OCI-LY7 (cell line): Measurements from ENCODE around the gene CRACDL. TPM values are rescaled to one million over a fixed set of nuclear protein-coding genes. Genes with fewer than 3 reads are reported as not detected.

Experiments used
- BruUV-seq: library from RNA; stranded (reverse); fragments of 400-500 nt; replicated peaks from 2 replicates; lab custom pipeline; 2021; lab: Mats Ljungman, UMichigan
- CTCF ChIA-PET: fragments of 300-600 bp; sonication (Branson Sonifier 250); formaldehyde crosslinking; loops from one replicate; lab custom pipeline; 2022; ENCODE audit warnings: antibody characterized with exemption; ENCODE audit not compliant: unreplicated experiment; lab: Charles Lee
- POLR2A ChIA-PET: fragments of 300-600 bp; sonication (Branson Sonifier 250); formaldehyde crosslinking; loops from one replicate; lab custom pipeline; 2022; ENCODE audit warnings: antibody characterized with exemption; lab: Charles Lee
- DNase-seq: peaks from one replicate; pipeline ENCODE4 v3.0.0-alpha.2; 2015; ENCODE audit warnings: low spot score
- H2AFZ ChIP-seq: fragments of 200-600 bp; sonication (generic), shearing (Covaris generic); 2 replicates; pipeline ENCODE4 v1.6.1; 2014; ENCODE audit warnings: mild to moderate bottlenecking, antibody characterized with exemption, low read length, moderate library complexity
- H3K27ac ChIP-seq: fragments of 200-600 bp; sonication (generic); 2 replicates; pipeline ENCODE4 v1.5.1; 2014; ENCODE audit warnings: mixed run types, low read depth, mild to moderate bottlenecking, moderate library complexity, low read length, inconsistent platforms; ENCODE audit not compliant: poor library complexity, severe bottlenecking
- H3K36me3 ChIP-seq: fragments of 200-600 bp; sonication (generic); 2 replicates; pipeline ENCODE4 v1.6.1; 2014; ENCODE audit warnings: mild to moderate bottlenecking, antibody characterized with exemption, low read length, moderate library complexity, mixed read lengths; ENCODE audit not compliant: insufficient read depth
- H3K4me1 ChIP-seq: fragments of 200-600 bp; sonication (generic); 2 replicates; pipeline ENCODE4 v1.5.1; 2014; ENCODE audit warnings: mild to moderate bottlenecking, low read length; ENCODE audit not compliant: insufficient read depth, poor library complexity, severe bottlenecking
- H3K4me2 ChIP-seq: fragments of 200-600 bp; sonication (generic); 2 replicates; pipeline ENCODE4 v1.6.1; 2014; ENCODE audit warnings: mild to moderate bottlenecking, low read length
- H3K4me3 ChIP-seq: fragments of 200-600 bp; sonication (generic); 2 replicates; pipeline ENCODE4 v1.5.1; 2014; ENCODE audit warnings: mild to moderate bottlenecking, low read depth, low read length; ENCODE audit not compliant: poor library complexity, severe bottlenecking
- H3K79me2 ChIP-seq: fragments of 200-600 bp; sonication (generic); 2 replicates; pipeline ENCODE4 v1.6.1; 2016; ENCODE audit warnings: low read depth, mild to moderate bottlenecking, low read length, moderate library complexity, mixed read lengths; ENCODE audit not compliant: insufficient read depth
- H3K9me2 ChIP-seq: fragments of 200-600 bp; sonication (generic); 2 replicates; pipeline ENCODE4 v1.6.1; 2016; ENCODE audit warnings: mild to moderate bottlenecking, low read length, mixed read lengths; ENCODE audit not compliant: insufficient read depth
- H3K9me3 ChIP-seq: fragments of 200-600 bp; sonication (generic); 2 replicates; pipeline ENCODE4 v1.6.1; 2014; ENCODE audit warnings: mild to moderate bottlenecking, mixed run types, low read length, mixed read lengths
- H4K20me1 ChIP-seq: fragments of 200-600 bp; sonication (generic); 2 replicates; pipeline ENCODE4 v1.6.1; 2014; ENCODE audit warnings: mild to moderate bottlenecking, antibody characterized with exemption, low read length, moderate library complexity, mixed read lengths; ENCODE audit not compliant: insufficient read depth
- CTCF ChIP-seq: fragments of 200-600 bp; sonication (generic); conservative IDR thresholded peaks from 2 replicates; pipeline ENCODE4 v1.5.1; 2014; ENCODE audit warnings: mild to moderate bottlenecking, antibody characterized with exemption, low read length, moderate library complexity, mixed read lengths
- EZH2phosphoT487 ChIP-seq: fragments of 200-600 bp; sonication (generic); IDR thresholded peaks from 2 replicates; pipeline ENCODE4 v1.6.1; 2018; ENCODE audit warnings: low read depth, borderline replicate concordance, mild to moderate bottlenecking, mixed run types, antibody characterized with exemption, low read length, moderate library complexity, mixed read lengths
- intact Hi-C: fragments of 100-400 bp; cut with micrococcal nuclease; formaldehyde crosslinking; loops from one replicate; pipeline ENCODE4 v1.10.0; 2022; ENCODE audit not compliant: unreplicated experiment
- total RNA-seq, 2 experiments: library from RNA; depleted of rRNA in 1 of 2; stranded (reverse); fragments of >200 nt in 1 of 2; shearing (Covaris generic) in 1 of 2; gene quantifications; 2 replicates each; pipeline ENCODE4 v1.2.3, GENCODE V29; 2014 to 2022

The CRACDL gene
- total RNA-seq, 2 experiments from 2014 or later = 0.03 to 0.13 TPM

- no peak overlapping the region for H3K4me3 ChIP-seq
- no TSS peak for BruUV-seq
- no peaks in the 10 kb centered on the region for H3K36me3 ChIP-seq
- TF ChIP-seq CTCF (no peak), EZH2phosphoT487 (no peak)
- no peaks in the 10 kb centered on the region for H4K20me1 ChIP-seq
- H3K4me2 ChIP-seq = no peak overlapping the region
- 0 out of 2 replicates have a peak, but pooled peaks cover 5% of the 10 kb centered on the region for H3K9me3 ChIP-seq
- no peak overlapping the region for H3K27ac ChIP-seq
- POLR2A ChIA-PET = interaction anchor here (0.7 to 1.0 kb wide), 2 partner anchors 31 to 239 kb away, joined by 3 to 4 read pairs; no protein-coding TSS in a partner anchor
- peaks cover under 1% of the 10 kb centered on the region for H3K4me1 ChIP-seq
- H2AFZ ChIP-seq = no peak overlapping the region
- H3K9me2 ChIP-seq = no peaks in the 10 kb centered on the region
- CTCF ChIA-PET = no interaction called here
- intact Hi-C loops = no loop called here
- no peak for DNase-seq
- no peaks in the 10 kb centered on the region for H3K79me2 ChIP-seq
These were observed 49.9 kb downstream of the CRACDL start for GRCh38 chr2:98886066-98886554.

DNA sequence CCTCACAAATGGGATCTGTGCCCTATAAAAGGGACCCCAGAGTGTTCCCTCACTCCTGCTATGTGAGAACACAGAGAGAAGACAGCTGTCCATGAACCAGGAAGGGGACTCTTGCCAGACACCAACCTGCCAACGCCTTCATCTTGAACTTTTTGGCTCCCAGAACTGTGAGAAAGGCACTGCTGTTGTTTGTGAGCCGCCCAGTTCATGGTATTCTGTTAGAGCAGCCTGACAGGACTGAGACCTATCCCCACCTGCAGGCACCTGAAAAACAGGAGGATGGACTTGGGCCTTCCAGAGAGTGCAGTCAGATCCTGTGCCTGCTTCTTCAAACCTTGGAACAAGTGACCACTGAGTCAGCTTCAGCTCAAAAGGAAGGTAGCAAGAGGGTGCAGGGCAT is 51.4 kb downstream of the CRACDL start:
- no peak overlapping the region for H3K4me2 ChIP-seq
- TF ChIP-seq EZH2phosphoT487 = no peak
- TF ChIP-seq CTCF = no peak
- intact Hi-C loops = loop anchor here (5.0 kb wide), 1 partner anchor 183 kb away; no protein-coding TSS in a partner anchor
- H3K4me3 ChIP-seq = no peak overlapping the region
- BruUV-seq = no TSS peak
- H3K36me3 ChIP-seq = no peaks in the 10 kb centered on the region
- H3K9me3 ChIP-seq = 0 out of 2 replicates have a peak, but pooled peaks cover 5% of the 10 kb centered on the region
- ChIA-PET POLR2A (interaction anchor here (1.2 kb wide), 1 partner anchor 49 kb away, joined by 4 read pairs; no protein-coding TSS in a partner anchor), CTCF (no interaction called here)
- no peaks in the 10 kb centered on the region for H3K79me2 ChIP-seq
- H4K20me1 ChIP-seq = no peaks in the 10 kb centered on the region
- no peaks in the 10 kb centered on the region for H3K9me2 ChIP-seq
- H3K27ac ChIP-seq = no peak overlapping the region
- H3K4me1 ChIP-seq = no peaks in the 10 kb centered on the region
- H2AFZ ChIP-seq = no peak overlapping the region
- DNase-seq = no peak

DNA sequence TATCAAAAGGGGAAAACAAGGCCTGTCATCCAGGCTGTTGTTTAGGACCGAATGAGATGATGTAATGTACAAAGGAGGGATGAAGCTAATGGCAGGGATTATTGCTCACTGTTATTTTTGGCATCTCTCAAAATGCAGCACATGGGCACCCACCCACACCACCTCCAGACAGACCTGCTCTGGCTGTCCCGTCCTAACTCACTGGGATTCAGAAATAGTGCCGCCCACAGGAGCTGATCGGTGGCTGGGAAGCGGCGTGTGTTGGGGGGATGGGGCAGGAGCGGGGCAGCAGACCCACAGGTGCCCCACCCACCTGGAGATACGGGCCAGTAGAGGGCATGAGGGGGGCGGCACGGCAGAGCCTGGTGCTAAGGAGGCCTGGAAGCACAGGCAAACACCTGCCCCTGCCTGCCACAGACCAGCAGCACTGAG is 52.2 kb downstream of the CRACDL start:
- H3K27ac ChIP-seq = no peak overlapping the region
- no peak overlapping the region for H3K4me3 ChIP-seq
- ChIA-PET CTCF (no interaction called here), POLR2A (no interaction called here)
- intact Hi-C loops = loop anchor here (5.0 kb wide), 1 partner anchor 184 kb away; no protein-coding TSS in a partner anchor
- no TSS peak for BruUV-seq
- no peaks in the 10 kb centered on the region for H4K20me1 ChIP-seq
- TF ChIP-seq CTCF = no peak
- TF ChIP-seq EZH2phosphoT487 = no peak
- no peaks in the 10 kb centered on the region for H3K79me2 ChIP-seq
- no peaks in the 10 kb centered on the region for H3K4me1 ChIP-seq
- no peaks in the 10 kb centered on the region for H3K9me2 ChIP-seq
- no peaks in the 10 kb centered on the region for H3K9me3 ChIP-seq
- no peak overlapping the region for H2AFZ ChIP-seq
- no peaks in the 10 kb centered on the region for H3K36me3 ChIP-seq
- no peak for DNase-seq
- no peak overlapping the region for H3K4me2 ChIP-seq
